Spleen (tissue), 7 donors: ENCODE results near the gene FOXP1.

Source experiments
- POLR2AphosphoS5 ChIP-seq, 3 donors: sonication (generic); formaldehyde crosslinking; IDR thresholded peaks; one replicate each; pipeline ENCODE4 v1.5.1; 2017; ENCODE audit warnings: antibody characterized with exemption in 3 of 3
- TF ChIP-seq, protein P1 (sequence below), 11 experiments: fragments of 200-600 bp in 7 of 11; fragments of 450-650 bp in 4 of 11; sonication (generic) in 4 of 11; IDR thresholded peaks in 8 of 11; conservative IDR thresholded peaks in 3 of 11; 1 replicate in 7 of 11; 2 replicates in 4 of 11; pipeline versions ENCODE4 v1.4.0 to v1.8.0; 2016 to 2021; ENCODE audit warnings: antibody characterized with exemption in 11 of 11, inconsistent platforms in 4 of 11, mild to moderate bottlenecking in 1 of 11
- donor health status: DM: no; HTN: no; CAD: no; lungs with moderate emphysema.
- donor health status: DM: no; HTN: no; CAD: no.
- donor health status: DM: no; HTN: no; CAD: no.

DNA sequence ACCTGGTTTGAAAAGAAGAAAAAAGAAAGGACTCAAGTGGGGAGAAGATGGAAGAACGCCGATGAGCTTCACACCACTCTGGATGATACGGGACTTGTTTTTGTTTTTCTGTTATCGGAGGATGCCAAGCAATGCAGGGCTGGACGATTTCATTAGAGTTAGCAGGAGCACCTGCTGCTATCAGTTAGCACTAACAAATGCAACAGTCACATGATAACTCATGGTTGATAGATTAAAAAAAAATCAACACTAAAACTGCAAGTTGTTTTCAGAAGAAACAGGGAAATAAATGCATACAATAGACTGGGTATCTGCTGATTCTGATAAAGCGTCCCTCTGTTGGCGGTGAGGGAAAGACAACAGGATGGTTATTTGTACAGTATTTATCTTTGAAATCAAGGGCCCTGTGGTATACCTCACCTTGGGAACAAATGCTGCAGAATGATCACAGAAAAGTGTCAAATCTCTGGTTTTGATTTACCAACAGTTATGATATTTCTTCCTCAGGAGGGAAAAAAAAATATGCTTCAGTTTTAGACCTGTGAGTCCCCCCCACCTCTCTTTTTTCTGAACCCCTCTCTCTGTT, 575.1 kb downstream of the FOXP1 start:
- TF ChIP-seq, protein P1, sequence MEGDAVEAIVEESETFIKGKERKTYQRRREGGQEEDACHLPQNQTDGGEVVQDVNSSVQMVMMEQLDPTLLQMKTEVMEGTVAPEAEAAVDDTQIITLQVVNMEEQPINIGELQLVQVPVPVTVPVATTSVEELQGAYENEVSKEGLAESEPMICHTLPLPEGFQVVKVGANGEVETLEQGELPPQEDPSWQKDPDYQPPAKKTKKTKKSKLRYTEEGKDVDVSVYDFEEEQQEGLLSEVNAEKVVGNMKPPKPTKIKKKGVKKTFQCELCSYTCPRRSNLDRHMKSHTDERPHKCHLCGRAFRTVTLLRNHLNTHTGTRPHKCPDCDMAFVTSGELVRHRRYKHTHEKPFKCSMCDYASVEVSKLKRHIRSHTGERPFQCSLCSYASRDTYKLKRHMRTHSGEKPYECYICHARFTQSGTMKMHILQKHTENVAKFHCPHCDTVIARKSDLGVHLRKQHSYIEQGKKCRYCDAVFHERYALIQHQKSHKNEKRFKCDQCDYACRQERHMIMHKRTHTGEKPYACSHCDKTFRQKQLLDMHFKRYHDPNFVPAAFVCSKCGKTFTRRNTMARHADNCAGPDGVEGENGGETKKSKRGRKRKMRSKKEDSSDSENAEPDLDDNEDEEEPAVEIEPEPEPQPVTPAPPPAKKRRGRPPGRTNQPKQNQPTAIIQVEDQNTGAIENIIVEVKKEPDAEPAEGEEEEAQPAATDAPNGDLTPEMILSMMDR (IDR thresholded peaks at IDR 0.05 in 8 of 11, conservative IDR thresholded peaks at IDR 0.05 in 3 of 11) = no peak
- no peak for TF ChIP-seq POLR2AphosphoS5 (IDR thresholded peaks at IDR 0.05)
